Parathyroid adenoma (tissue), 2 donors: ENCODE measurements around the gene ALDH6A1.

Source experiments
- H2AFZ ChIP-seq: fragments of 300-600 bp; sonication (generic); one replicate; pipeline ENCODE4 v1.7.0; 2017; ENCODE audit warnings: antibody characterized with exemption, mild to moderate bottlenecking
- H3K27ac ChIP-seq: fragments of 300-600 bp; sonication (generic); one replicate; pipeline ENCODE4 v1.7.0; 2017
- H3K27me3 ChIP-seq: fragments of 300-600 bp; sonication (generic); one replicate; pipeline ENCODE4 v1.7.0; 2017; ENCODE audit warnings: low read length; ENCODE audit not compliant: control insufficient read depth, insufficient read depth
- H3K36me3 ChIP-seq: fragments of 300-600 bp; sonication (generic); one replicate; pipeline ENCODE4 v1.7.0; 2017; ENCODE audit warnings: low read length; ENCODE audit not compliant: control insufficient read depth, insufficient read depth
- H3K4me1 ChIP-seq: fragments of 300-600 bp; sonication (generic); one replicate; pipeline ENCODE4 v1.7.0; 2017; ENCODE audit warnings: control low read depth
- H3K4me2 ChIP-seq: fragments of 300-600 bp; sonication (generic); one replicate; pipeline ENCODE4 v1.7.0; 2017; ENCODE audit warnings: low read length
- H3K4me3 ChIP-seq: fragments of 300-600 bp; sonication (generic); one replicate; pipeline ENCODE4 v1.7.0; 2017; ENCODE audit warnings: low read depth, low read length
- H3K79me2 ChIP-seq: fragments of 300-600 bp; sonication (generic); one replicate; pipeline ENCODE4 v1.7.0; 2017; ENCODE audit warnings: control low read depth
- H3K9ac ChIP-seq: fragments of 300-600 bp; sonication (generic); one replicate; pipeline ENCODE4 v1.7.0; 2017; ENCODE audit warnings: mild to moderate bottlenecking
- H3K9me3 ChIP-seq: fragments of 300-600 bp; sonication (generic); one replicate; pipeline ENCODE4 v1.7.0; 2017; ENCODE audit warnings: low read length; ENCODE audit not compliant: control insufficient read depth
- TF ChIP-seq, protein P1 (sequence below): fragments of 300-600 bp; sonication (generic); IDR thresholded peaks from one replicate; pipeline ENCODE4 v1.7.0; 2017; ENCODE audit warnings: antibody characterized with exemption, mild to moderate bottlenecking
- donor health status: primary hyperparathyroidism.

Gene ALDH6A1

DNA sequence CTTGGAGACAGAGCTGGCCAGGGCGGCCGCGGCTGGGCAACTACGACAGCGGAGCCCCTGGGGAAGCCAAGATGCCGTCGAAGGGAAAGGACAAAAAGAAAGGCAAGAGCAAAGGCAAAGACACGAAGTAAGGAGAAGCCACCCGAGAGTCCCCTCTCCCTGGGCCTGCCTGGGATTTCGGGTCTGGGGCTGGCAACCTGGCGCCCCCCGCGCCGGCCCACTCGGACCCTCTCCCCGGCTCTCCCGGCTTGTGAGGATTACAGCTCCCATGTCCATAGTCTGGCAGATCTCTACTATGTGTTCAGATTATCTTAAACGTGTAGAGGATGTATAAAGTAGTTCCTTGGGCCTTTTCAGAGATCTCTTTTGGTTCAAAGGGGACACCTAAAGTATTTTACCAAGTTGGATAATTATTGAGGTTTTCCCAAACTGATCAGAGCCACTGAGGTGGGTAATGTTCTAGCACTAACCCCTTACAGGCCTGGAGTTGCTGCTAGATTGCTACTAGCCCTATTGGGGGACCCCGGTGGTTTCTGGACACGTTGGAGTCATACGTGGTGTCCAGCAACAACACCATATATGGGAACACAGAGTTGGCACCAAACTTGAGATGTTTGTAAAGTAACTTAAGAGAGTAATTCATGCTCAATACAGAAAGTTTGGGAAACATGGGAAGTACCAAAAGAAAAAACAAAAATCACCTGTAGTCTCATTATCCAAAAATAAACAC lies 64.7 kb downstream of the ALDH6A1 start:
- H2AFZ ChIP-seq, result peak overlapping the region; percentile 88
- H3K4me2 ChIP-seq, result peak overlapping the region; percentile 99
- no peaks in the 10 kb centered on the region for H3K36me3 ChIP-seq
- TF ChIP-seq, protein P1, sequence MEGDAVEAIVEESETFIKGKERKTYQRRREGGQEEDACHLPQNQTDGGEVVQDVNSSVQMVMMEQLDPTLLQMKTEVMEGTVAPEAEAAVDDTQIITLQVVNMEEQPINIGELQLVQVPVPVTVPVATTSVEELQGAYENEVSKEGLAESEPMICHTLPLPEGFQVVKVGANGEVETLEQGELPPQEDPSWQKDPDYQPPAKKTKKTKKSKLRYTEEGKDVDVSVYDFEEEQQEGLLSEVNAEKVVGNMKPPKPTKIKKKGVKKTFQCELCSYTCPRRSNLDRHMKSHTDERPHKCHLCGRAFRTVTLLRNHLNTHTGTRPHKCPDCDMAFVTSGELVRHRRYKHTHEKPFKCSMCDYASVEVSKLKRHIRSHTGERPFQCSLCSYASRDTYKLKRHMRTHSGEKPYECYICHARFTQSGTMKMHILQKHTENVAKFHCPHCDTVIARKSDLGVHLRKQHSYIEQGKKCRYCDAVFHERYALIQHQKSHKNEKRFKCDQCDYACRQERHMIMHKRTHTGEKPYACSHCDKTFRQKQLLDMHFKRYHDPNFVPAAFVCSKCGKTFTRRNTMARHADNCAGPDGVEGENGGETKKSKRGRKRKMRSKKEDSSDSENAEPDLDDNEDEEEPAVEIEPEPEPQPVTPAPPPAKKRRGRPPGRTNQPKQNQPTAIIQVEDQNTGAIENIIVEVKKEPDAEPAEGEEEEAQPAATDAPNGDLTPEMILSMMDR, result no peak
- H3K4me3 ChIP-seq, result peak overlapping the region; percentile 82
- H3K27ac ChIP-seq, result peak overlapping the region; percentile 80
- no peaks in the 10 kb centered on the region for H3K27me3 ChIP-seq
- H3K9me3 ChIP-seq, result no peaks in the 10 kb centered on the region
- H3K79me2 ChIP-seq, result no peaks in the 10 kb centered on the region
- H3K9ac ChIP-seq, result no peak overlapping the region
- H3K4me1 ChIP-seq, result no peaks in the 10 kb centered on the region

DNA sequence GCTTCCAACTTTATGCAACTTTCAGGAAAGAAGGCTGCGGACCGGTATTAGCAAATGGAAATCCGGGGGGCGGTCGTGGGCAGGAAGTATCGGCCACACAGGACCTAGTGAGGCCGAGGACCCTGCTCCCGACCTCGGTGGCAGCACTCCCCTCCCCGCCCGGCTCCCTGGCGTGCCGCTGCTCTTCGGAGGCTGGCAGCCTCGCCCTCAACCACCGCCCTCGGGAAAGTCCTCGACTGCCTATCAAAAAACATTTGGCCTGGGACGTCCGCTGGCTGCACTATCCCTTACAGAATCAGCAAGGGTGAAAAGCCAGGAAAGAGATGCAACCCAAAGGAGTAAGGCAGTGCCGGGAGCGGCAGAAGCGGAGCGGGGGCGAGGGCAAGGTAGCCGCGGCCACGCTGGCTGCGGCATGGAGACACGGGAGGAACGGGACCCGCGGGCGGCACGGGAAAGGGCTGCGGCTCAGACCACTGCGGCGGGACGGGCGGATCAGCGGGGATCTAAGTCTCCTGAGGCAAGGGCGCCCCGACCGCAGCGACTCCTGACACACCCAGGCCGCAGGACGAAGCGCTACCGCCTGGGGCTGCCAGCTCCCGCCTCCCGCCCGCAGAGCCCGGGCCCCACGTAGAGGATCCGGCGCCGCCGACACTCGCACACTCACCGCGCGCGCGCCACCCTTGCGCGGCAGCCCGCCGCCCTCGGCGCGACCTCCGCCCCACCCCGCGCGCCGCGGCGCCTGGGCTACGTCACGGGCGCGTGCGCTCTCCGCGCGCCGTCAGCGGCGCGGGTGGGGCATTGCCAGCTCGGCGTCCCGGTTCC lies 65.5 kb downstream of the ALDH6A1 start, which contains the start of the genes BBOF1 and ENTPD5:
BBOF1 (plus strand) TSS at position 764 of the 822 bp plus-strand sequence. CDS start 130 bp downstream, outside the sequence.
ENTPD5 (minus strand) TSS at position 703 of the 822 bp plus-strand sequence. CDS start 31,186 bp downstream, outside the sequence.
- Histone ChIP-seq H3K4me1 (no peaks in the 10 kb centered on the region), H3K79me2 (no peaks in the 10 kb centered on the region), H3K9me3 (no peaks in the 10 kb centered on the region), H3K27ac (peak within 1 kb of the TSS; percentile 90), H3K36me3 (no peaks in the 10 kb centered on the region), H3K9ac (peak within 1 kb of the TSS; percentile 65), H3K4me2 (peak within 1 kb of the TSS; percentile 99), H2AFZ (peak within 1 kb of the TSS; percentile 100), H3K27me3 (no peaks in the 10 kb centered on the region), H3K4me3 (peak within 1 kb of the TSS; percentile 82)
- TF ChIP-seq, protein P1, result no peak

DNA sequence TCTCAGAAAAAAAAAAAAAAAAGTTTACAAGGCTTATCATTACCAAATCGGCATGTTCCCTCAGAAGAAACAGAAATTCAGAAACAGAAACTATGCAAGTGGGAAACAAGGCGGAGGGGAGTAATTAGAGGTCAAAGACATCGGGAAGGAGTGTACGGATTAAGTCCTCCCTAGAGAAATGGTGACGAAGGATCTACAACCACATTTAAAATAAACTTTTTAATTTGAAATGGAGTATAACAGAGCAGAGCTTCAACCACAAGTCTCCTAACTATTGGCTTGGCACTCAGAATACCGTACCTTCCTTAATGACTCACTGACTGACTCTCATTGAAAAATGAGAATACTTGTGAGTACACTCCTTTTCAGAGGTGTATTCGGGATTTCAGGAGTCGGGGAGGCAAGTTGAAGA lies 66.1 kb downstream of the ALDH6A1 start:
- Histone ChIP-seq H3K4me1 (no peaks in the 10 kb centered on the region), H2AFZ (peak overlapping the region; percentile 100), H3K79me2 (no peaks in the 10 kb centered on the region), H3K27me3 (no peaks in the 10 kb centered on the region), H3K36me3 (no peaks in the 10 kb centered on the region), H3K4me2 (peak overlapping the region; percentile 91), H3K9me3 (no peaks in the 10 kb centered on the region), H3K9ac (no peak overlapping the region), H3K27ac (peak overlapping the region; percentile 90), H3K4me3 (peak overlapping the region; percentile 76)
- TF ChIP-seq, protein P1, result no peak

DNA sequence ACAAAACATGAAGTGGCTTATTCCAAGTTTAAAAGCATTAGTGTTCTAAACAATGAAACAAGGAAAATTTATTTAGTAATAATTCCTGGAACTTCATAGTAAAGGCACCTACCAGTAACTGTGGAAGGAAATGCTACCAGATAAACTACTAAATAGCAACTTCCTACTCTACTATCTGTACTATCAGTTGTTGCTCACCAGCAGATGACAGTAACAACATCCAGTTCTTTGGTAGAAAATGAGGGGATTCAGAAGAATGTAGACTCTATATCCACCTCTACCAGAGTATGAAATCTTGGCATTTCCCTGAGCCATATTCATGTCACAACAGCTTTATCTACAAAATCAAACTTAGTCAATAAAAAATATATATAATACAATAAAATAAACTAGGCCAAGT lies 68.3 kb downstream of the ALDH6A1 start:
- H3K4me1 ChIP-seq, result no peaks in the 10 kb centered on the region
- H3K9me3 ChIP-seq, result no peaks in the 10 kb centered on the region
- no peaks in the 10 kb centered on the region for H3K36me3 ChIP-seq
- H3K27ac ChIP-seq, result no peak overlapping the region
- H3K79me2 ChIP-seq, result no peaks in the 10 kb centered on the region
- no peak overlapping the region for H3K4me3 ChIP-seq
- no peaks in the 10 kb centered on the region for H3K27me3 ChIP-seq
- TF ChIP-seq, protein P1, result no peak
- H3K4me2 ChIP-seq, result no peak overlapping the region
- no peak overlapping the region for H3K9ac ChIP-seq
- H2AFZ ChIP-seq, result no peak overlapping the region
